Neural progenitor cell (in vitro differentiated cells): ENCODE measurements around the gene SLCO2B1.

Experiments
- EZH2 ChIP-seq: fragments of 200-600 bp; sonication (generic); IDR thresholded peaks from 2 replicates; pipeline ENCODE4 v1.6.1; 2017; ENCODE audit warnings: antibody characterized with exemption, mild to moderate bottlenecking, moderate library complexity
- EZH2phosphoT487 ChIP-seq: fragments of 200-600 bp; sonication (generic); IDR thresholded peaks from 2 replicates; pipeline ENCODE4 v1.6.1; 2017; ENCODE audit warnings: antibody characterized with exemption
- TF ChIP-seq, protein P1 (sequence below): fragments of 200-600 bp; sonication (generic); IDR thresholded peaks from 2 replicates; pipeline ENCODE4 v1.5.1; 2017; ENCODE audit warnings: antibody characterized with exemption, mild to moderate bottlenecking

DNA sequence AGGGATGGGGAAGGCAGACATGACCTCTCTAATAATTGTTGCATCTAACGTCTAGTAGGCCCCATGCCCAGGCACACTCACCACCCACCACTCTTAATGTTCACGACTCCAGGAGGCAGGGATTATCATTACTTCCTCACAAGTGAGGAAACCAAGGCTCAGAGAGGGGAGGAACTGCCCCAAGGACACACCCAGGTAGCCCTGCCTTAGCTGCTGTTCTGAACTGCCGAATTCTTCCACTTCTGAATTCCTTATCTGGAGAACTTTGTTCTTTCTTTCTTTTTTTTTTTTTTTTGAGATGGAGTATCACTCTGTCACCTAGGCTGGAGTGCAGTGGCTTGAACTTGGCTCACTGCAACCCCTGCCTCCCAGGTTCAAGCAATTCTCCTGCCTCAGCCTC, 16.7 kb downstream of the SLCO2B1 start:
- TF ChIP-seq, protein P1, sequence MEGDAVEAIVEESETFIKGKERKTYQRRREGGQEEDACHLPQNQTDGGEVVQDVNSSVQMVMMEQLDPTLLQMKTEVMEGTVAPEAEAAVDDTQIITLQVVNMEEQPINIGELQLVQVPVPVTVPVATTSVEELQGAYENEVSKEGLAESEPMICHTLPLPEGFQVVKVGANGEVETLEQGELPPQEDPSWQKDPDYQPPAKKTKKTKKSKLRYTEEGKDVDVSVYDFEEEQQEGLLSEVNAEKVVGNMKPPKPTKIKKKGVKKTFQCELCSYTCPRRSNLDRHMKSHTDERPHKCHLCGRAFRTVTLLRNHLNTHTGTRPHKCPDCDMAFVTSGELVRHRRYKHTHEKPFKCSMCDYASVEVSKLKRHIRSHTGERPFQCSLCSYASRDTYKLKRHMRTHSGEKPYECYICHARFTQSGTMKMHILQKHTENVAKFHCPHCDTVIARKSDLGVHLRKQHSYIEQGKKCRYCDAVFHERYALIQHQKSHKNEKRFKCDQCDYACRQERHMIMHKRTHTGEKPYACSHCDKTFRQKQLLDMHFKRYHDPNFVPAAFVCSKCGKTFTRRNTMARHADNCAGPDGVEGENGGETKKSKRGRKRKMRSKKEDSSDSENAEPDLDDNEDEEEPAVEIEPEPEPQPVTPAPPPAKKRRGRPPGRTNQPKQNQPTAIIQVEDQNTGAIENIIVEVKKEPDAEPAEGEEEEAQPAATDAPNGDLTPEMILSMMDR = no peak
- TF ChIP-seq EZH2phosphoT487 = no peak
- no peak for TF ChIP-seq EZH2
